AG09319 (cell line): ENCODE measurements around the gene CDC42BPB.

Experiments used
- DNase-seq: peaks from one replicate; pipeline ENCODE4 v3.0.0-alpha.2; 2010; ENCODE audit warnings: low read depth; ENCODE audit errors: extremely low read depth
- CTCF ChIP-seq: IDR thresholded peaks from 2 replicates; pipeline ENCODE4 v1.5.1; 2011; ENCODE audit warnings: low read depth, mild to moderate bottlenecking, inconsistent platforms, low read length, moderate library complexity

CDC42BPB gene

GRCh38 chr14:103085106-103086091, 28.1 kb upstream of the CDC42BPB start:
- no peak for DNase-seq
- TF ChIP-seq CTCF: peak; percentile 1

GRCh38 chr14:103084021-103084919, 26.9 kb upstream of the CDC42BPB start, which contains the start of gene LBHD2:
Gene LBHD2 (plus strand): TSS chr14:103084210. CDS start chr14:103086013, 1,803 bp downstream.
- TF ChIP-seq CTCF: no peak
- no peak for DNase-seq

GRCh38 chr14:103081951-103082350, 24.6 kb upstream of the CDC42BPB start:
- TF ChIP-seq CTCF: no peak
- no peak for DNase-seq

DNA sequence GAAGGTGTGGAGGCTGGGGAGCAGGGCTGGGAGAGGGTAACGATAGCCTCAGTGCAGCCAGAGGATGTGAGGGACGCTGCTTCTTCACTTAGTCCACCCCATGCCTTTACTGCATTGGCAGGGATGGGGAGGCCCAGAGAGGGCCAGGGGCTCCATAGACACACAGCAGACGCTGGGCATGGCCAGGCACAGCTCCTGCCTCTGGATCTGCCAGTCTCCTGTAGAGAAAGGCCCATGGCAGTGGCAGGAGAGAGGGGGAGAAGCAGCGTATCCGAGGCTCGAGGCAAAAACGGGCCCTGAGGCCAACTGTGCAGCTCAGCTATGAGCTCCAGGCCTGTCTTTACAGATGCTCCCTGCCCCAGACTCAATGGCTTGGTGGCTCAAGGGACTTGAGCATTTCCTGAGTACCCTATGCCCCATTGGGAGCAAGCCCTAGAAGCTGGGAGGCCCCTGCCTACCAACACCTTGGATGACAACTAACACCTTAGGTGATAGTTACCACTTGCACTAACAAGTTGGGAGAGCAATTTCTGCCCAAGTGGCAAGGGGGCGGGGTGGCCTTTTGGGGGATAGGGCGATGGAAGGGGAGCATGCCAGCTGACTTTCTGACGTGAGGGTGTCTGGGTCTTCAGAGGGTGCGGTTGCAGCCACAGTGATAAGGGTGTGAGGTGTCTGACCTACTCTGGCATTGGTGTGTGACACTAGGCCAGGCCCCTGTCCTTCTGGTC, 21.7 kb upstream of the CDC42BPB start:
- no peak for TF ChIP-seq CTCF
- DNase-seq: no peak

DNA sequence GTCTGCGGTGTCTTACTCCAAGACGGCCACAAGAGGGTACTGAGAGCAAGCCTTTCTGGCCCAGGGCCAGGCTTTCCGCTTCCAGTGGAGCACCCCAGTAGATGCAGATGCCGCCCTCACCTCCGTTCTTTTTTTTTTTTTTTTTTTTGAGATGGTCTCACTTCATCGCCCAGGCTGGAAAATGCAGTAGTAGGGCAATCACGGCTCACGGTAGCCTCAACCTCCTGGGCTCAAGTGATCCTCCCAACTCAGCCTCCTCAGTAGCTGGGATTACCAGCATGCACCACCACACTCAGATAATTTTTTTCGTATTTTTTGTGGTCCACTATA, 21.0 kb upstream of the CDC42BPB start:
- DNase-seq: peak; percentile 43
- TF ChIP-seq CTCF: peak; percentile 81

- DNase-seq: no peak
- no peak for TF ChIP-seq CTCF
Observed at GRCh38 chr14:103074729-103075367, 17.5 kb upstream of the CDC42BPB start.
